Left renal pelvis (tissue), 4 donors: ENCODE measurements around the gene CD46. TPM values are rescaled to one million over a fixed set of nuclear protein-coding genes. Genes with fewer than 3 reads are reported as not detected.

Source experiments
- DNase-seq, 4 donors: peaks; one replicate each; pipeline ENCODE4 v3.0.0-alpha.2; 2013; ENCODE audit warnings: low read depth in 4 of 4, low spot score in 3 of 4
- polyA plus RNA-seq, 4 donors: library from polyadenylated mRNA; unstranded; fragments of 120-200 nt; gene quantifications; one replicate each; pipeline ENCODE4 v1.2.1, GENCODE V29; 2013; ENCODE audit not compliant: insufficient read length in 4 of 4

The CD46 gene
- polyA plus RNA-seq, 4 donors, result 122 to 401 (median 331) TPM

DNA sequence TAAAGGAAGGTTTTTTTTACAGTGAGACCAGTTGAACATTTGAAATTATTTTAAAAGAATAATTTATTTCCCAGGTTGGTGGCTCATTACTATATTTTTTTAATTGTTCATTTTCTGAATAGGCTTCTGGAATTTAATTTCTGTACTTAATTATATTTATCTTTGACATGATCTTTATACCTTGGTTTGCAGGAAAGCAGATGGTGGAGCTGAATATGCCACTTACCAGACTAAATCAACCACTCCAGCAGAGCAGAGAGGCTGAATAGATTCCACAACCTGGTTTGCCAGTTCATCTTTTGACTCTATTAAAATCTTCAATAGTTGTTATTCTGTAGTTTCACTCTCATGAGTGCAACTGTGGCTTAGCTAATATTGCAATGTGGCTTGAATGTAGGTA lies 41.5 kb downstream of the CD46 start:
- no peak for DNase-seq

DNA sequence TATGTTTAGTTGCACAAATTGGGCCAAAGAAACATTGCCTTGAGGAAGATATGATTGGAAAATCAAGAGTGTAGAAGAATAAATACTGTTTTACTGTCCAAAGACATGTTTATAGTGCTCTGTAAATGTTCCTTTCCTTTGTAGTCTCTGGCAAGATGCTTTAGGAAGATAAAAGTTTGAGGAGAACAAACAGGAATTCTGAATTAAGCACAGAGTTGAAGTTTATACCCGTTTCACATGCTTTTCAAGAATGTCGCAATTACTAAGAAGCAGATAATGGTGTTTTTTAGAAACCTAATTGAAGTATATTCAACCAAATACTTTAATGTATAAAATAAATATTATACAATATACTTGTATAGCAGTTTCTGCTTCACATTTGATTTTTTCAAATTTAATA lies 43.0 kb downstream of the CD46 start:
- DNase-seq, result no peak

DNA sequence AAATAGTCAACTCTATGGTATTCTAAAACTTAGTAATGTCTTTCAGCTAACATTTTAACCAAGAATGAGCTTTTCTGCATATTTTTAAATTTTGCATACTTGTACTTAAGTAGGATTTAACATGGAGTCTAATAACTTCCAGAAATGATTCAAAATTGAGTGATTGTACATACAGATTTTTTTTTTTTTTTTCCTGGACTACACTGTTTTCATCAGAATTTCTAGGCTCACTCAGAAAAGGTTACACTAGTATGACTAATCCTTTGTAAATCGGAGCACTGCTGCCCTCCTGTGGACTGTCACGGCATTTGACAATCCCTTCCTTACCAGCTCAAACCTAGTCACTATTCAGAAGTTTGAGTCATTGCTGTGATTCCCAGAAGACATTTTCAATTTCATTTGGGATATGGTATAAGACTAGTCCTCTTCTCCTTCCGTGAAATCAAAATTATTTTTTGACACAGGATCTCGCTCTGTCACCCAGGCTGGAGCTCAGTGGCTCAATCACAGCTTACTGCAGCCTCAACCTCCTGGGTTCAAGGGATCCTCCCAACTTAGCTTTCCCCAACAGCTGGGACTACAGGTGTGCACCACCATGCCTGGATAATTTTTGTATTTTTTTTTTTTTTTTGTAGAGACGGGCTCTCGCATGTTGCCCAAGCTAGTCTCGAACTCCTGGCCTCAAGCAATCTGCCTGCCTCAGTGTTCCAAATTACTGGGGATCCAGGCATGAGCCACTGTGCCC lies 45.5 kb downstream of the CD46 start:
- DNase-seq, result peak; percentile 23 to 48 (median 26)

DNA sequence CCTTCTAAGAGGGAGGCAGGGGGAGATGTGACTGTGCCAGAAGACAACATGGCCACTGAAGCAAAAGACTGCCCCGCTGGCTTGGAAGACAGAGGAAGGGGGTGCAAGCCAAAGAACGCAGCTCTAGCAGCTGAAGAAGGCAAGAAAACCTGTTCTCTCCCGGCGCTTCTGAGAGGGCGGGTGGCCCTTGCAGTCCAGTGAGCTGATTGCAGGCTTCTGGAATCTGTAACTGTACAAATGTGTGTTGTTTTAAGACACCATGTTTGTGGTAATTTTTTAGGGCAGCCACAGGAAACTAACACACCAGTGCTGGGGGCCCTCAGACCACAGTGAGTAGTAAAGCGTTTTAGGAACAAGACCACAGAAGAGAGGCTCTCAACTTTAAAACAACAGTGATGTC lies 47.0 kb downstream of the CD46 start:
- no peak for DNase-seq

DNA sequence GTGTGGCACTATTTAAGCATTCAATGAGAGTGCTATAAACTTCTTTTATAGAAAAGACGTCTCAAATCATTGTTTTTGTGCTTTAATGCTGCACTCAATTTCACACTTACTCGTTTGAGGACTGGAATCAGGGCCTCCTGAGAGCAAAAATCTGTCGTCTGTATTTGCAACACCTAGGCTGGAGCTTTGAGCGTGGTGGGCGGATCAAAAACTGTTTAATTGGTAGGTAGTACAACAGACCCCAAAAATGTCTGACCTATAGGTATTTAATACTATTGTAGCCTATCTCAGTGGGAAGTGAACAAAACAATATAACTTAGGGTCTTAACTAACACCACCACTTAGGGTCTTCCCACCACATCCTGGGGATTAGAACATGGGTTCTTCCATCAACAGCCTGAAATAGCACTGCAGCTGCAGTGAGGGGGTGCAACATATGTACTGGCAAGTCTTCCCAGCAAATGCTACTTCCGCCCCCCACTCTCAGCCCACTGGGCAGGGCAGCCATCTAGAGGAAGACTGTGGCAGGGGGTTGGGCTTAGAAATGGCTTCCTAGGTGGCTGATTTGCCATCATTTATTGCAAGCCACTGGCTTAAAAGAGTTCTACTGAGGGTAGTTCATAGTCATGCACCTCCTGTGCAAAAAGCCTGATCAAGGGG lies 48.3 kb downstream of the CD46 start:
- no peak for DNase-seq

- no peak for DNase-seq
These were observed 50.0 kb downstream of the CD46 start for GRCh38 chr1:207801819-207802218.

DNA sequence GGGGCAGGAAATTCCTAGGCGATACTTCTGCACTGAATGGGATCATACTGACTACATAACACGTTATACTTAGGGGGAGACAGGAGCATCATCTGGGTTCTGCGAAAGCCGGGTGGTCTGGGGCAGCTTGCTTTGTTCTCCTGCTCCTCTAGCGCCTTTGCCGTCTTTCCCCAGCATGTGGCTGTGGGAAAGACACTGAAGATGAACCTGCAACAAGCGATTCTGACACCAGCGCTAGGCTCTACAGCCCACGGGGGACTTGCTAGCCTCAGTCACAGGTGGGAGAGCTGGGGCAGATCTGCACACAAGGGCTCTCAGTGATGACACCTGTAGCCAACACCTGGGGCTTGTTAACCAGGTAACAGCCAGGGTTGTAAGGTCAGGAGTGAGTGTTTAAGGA lies 51.8 kb downstream of the CD46 start:
- no peak for DNase-seq

- no peak for DNase-seq
These were observed 53.0 kb downstream of the CD46 start for GRCh38 chr1:207804721-207805468.

DNA sequence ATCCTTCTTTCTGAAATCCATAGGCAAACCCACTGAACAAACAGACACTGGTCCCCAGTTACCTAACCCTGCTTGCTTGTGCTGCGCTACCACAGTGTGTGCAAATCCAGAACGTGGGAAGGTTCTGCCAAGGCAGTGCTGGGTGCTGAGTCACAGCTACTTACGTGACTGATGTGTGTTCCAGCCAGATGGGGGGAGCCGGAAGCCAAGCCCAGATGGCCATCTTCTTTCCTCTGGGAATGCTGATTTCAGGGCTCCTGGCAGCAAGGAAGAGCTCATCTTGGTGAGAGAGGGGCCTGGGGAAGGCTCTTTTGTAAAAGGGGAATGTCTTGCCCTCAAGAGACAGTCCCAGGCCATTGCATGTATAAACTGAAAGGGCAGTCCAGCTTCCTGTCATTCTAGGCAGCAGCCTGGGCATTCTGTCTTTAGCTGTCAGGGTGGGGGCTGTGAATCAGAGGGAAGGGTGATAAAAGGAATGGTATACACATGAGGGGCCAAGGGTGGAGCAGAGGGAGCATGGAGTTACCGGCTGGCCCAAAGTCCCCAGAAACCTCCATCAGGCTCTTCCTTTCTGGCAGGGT lies 54.1 kb downstream of the CD46 start:
- DNase-seq, result no peak

DNA sequence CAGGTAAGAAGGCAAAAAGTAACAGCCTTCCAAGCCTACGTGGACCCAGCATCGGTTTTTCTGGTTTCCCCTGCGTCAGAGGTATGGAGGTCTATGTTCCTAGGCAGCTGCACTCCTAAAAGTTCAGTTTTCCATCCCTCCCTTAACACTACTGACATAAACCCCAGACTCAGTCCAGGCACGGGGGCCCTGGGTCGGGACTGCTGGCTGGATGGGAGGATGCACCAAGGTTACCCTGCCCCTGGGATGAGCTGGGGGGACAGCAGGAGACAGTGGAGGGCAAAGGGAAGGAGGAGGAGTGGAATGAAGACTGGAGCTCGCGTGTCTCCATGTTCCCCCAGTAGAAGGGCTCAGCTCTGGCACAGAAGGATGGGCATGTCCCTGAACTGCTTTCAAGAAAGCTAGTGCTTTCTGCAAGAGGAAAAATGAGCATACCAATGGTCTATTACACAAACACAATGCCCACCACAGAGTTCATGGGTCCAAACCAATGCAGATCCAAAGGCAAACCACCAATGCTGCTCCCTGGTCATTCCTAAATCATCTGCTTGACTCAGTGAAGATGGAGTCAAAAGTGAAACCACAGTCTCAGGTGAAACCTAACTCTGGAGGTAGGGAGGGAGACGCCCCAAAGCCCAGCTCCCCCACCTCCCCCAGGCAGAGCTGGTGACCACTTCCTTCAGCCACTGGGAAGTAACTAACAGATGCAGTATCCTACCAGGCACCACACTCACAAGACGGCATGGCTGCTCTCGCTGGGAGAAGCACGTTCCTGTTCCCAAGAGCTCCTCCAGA lies 54.9 kb downstream of the CD46 start:
- no peak for DNase-seq

DNA sequence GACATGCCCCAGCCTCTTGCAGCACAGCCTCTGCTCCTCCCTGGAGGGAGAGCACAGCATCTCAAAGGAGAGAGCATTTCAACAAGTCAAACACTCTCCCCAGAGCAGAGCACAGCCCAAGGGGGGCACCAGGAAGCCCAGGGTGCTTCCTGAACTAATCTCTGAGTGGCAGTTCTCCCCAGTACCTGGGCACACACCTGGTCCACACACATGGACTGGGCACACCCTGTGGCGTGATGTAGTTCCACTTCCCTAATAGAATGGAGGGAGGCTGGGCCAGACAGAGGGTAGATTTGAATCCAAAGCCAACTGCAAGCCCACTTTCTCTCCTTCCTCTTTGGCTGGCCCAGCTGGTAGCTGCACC lies 55.5 kb downstream of the CD46 start:
- DNase-seq, result no peak

GRCh38 chr1:207807690-207808321 lies 56.0 kb downstream of the CD46 start:
- DNase-seq, result no peak

DNA sequence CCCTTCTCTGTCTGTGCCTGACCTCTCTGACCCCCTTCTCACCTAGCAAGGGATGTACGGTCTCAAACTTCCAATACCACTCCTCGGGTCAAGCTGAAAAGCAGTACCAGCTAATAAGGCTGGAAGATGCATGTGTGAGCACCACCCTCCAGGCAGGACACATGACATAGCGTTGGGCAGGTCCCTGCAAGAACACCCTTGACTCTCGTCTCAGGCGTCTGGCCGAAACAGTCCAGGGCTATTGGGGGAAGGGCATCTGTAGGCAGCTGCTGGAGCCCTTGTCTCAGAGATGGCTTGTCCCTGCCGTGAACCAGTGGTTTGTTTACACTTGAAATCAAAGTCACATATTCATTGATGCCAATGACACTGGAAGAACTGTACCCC lies 56.5 kb downstream of the CD46 start:
- no peak for DNase-seq

DNA sequence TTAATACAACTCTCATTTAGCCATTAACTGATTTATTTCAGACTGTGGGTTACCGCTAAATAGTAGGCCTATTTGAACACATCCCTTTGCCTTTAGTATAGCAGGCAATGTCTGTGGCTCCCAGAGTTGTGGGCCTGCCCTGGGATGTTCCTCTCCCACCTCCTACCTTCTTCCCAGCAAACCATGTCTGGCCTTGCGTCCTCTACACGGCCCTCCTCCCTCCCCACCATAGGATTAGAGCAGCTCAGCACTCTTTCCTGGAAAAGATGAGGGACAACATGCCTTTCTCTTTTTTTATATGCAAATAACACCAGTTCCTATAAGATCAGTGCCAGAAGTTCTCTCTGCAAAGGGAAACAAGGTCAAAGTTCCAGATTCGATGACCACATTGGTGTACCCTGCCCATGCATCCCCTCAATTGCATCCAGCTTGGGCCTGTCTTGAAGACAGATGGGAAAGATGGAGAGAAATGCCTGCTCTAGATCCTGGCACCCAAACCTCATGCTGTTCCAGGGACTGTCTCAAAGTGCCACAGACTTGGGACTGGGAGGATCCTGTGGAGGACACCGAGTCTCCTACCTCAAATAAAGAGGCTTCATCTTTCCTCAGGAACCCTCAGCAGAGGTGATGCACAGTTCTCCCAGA lies 57.2 kb downstream of the CD46 start:
- no peak for DNase-seq

GRCh38 chr1:207810173-207810572 lies 58.3 kb downstream of the CD46 start:
- DNase-seq, result no peak

- no peak for DNase-seq
These were observed 58.9 kb downstream of the CD46 start for GRCh38 chr1:207810606-207811295.

GRCh38 chr1:207811319-207811718 lies 59.5 kb downstream of the CD46 start:
- no peak for DNase-seq

DNA sequence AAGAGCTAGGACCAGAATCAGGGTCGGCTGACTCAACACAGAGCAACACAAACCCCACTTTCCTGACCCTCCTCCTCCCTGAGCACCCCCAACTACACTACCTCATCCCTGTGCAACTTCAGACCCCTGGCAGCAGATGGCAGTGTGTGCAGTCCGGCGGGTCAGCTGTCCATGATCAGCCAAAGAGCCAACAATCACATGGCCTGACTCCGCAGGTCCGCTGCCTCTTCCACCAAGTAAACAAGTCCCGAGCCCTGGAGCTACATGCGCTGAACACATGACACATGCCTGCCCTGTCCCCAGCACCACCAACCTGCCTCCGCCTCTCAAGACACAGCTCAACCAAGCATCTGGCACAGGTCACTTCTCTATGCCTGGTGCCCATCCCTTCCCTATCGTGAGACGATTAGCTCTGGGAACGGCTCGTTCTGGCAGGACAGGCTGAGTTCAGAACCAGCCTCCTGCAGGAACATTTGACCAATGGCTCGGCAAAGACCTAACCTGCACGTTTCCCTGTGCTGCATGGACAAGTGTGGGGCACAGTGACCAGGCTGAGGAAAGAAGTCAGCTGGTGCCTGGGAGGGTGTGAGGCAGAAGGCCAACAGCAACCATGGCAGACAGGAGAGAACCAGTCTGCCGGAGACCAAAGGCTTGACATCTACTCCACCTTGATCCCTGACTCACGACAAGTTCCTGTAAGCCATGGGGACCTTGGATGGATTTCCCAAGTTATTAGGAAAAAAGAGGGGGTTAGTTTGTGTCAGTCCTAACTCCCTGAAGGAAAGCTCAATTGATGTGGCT lies 60.3 kb downstream of the CD46 start:
- DNase-seq, result no peak
